BJ (cell line): Measurements from ENCODE around the gene MAML2. TPM values are rescaled to one million over a fixed set of nuclear protein-coding genes. Genes with fewer than 3 reads are reported as not detected.

Experiments used
- CTCF ChIA-PET: fragments of 350-600 bp; formaldehyde crosslinking; extraction: SDS; loops from one replicate; lab custom pipeline; 2021; ENCODE audit warnings: antibody characterized with exemption, inconsistent platforms; lab: Yijun Ruan, JAX
- POLR2A ChIA-PET: fragments of 300-600 bp; sonication (Branson Sonifier 250); formaldehyde crosslinking; extraction: SDS; loops from one replicate; lab custom pipeline; 2021; ENCODE audit warnings: antibody characterized with exemption; lab: Charles Lee
- DNase-seq: peaks from one replicate; pipeline ENCODE4 v3.0.0-alpha.2; 2011; ENCODE audit warnings: low read depth
- H3K27me3 ChIP-seq: 2 replicates; pipeline ENCODE4 v1.6.0; 2011; ENCODE audit warnings: low read length; ENCODE audit not compliant: control insufficient read depth, insufficient read depth
- H3K36me3 ChIP-seq: 2 replicates; pipeline ENCODE4 v1.5.1; 2011; ENCODE audit warnings: low read length; ENCODE audit not compliant: control insufficient read depth, insufficient read depth
- H3K4me3 ChIP-seq: 2 replicates; pipeline ENCODE4 v1.5.1; 2011; ENCODE audit warnings: low read depth, mild to moderate bottlenecking, control low read depth, low read length
- polyA plus RNA-seq: library from polyadenylated mRNA; depleted of rRNA; stranded (reverse); fragments of >200 nt; gene quantifications from 2 replicates; pipeline ENCODE4 v1.2.3, GENCODE V29; 2011; rRNA removed
- small RNA-seq: library from RNA; depleted of rRNA; stranded (forward); fragments of <200 nt; gene quantifications from one replicate; pipeline ENCODE3, GENCODE V24; 2012; ENCODE audit warnings: low replicate concordance, low read depth; ENCODE audit not compliant: insufficient read length
- TF ChIP-seq, protein P1 (sequence below): IDR thresholded peaks from 2 replicates; pipeline ENCODE4 v1.5.1; 2011; ENCODE audit warnings: low read depth, mild to moderate bottlenecking, control low read depth, inconsistent platforms, low read length, moderate library complexity; ENCODE audit not compliant: insufficient read depth

The MAML2 gene
- polyA plus RNA-seq, 1 experiment, result 22.0 TPM

DNA sequence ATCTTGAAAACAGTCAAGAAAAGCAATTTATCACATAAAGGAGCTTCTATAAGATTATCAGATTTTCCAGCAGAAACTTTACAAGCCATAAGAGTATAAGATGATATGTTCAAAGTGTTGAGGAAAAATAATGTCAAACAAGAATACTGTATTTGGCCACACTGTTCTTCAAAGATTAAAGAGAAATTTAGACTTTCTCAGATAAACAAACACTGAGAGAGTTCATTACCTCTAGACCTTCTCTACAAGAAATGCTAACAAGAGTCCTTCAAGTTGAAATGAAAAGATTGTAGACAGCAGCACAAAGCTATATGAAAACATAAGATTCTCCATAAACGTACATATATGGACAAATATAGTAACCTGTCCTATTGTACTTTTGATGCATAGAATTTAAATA is 411.1 kb downstream of the MAML2 start:
- ChIA-PET POLR2A (no interaction called here), CTCF (no interaction called here)
- no peak for DNase-seq
- TF ChIP-seq, protein P1, sequence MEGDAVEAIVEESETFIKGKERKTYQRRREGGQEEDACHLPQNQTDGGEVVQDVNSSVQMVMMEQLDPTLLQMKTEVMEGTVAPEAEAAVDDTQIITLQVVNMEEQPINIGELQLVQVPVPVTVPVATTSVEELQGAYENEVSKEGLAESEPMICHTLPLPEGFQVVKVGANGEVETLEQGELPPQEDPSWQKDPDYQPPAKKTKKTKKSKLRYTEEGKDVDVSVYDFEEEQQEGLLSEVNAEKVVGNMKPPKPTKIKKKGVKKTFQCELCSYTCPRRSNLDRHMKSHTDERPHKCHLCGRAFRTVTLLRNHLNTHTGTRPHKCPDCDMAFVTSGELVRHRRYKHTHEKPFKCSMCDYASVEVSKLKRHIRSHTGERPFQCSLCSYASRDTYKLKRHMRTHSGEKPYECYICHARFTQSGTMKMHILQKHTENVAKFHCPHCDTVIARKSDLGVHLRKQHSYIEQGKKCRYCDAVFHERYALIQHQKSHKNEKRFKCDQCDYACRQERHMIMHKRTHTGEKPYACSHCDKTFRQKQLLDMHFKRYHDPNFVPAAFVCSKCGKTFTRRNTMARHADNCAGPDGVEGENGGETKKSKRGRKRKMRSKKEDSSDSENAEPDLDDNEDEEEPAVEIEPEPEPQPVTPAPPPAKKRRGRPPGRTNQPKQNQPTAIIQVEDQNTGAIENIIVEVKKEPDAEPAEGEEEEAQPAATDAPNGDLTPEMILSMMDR, result no peak
- no peak overlapping the region for H3K4me3 ChIP-seq
- no peaks in the 10 kb centered on the region for H3K27me3 ChIP-seq
- no peaks in the 10 kb centered on the region for H3K36me3 ChIP-seq

DNA sequence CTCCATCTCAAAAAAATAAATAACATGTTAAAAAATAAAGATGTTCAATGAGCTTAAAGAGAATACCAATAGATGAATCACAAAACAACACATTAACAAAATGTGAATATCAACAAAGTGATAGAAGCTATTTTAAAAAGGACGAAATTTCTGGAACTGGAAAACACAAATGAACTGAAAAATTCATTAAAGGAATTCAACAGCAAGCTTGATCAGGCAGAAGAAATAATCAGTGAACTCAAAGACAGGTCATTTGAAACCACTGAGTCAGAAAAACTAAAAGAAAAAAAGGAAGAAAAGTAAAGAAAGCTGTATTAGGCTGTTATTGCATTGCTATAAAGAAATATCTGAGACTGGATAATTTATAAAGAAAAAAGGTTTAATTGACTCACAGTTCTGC is 412.0 kb downstream of the MAML2 start:
- no peak for DNase-seq
- Histone ChIP-seq H3K27me3 (no peaks in the 10 kb centered on the region), H3K36me3 (no peaks in the 10 kb centered on the region), H3K4me3 (no peak overlapping the region)
- ChIA-PET CTCF (interaction anchor here (1.3 kb wide), 1 partner anchor 11 kb away, joined by 4 read pairs; no protein-coding TSS in a partner anchor), POLR2A (interaction anchor here (0.6 kb wide), 1 partner anchor 366 kb away, joined by 8 read pairs; no protein-coding TSS in a partner anchor)
- TF ChIP-seq, protein P1, result no peak

DNA sequence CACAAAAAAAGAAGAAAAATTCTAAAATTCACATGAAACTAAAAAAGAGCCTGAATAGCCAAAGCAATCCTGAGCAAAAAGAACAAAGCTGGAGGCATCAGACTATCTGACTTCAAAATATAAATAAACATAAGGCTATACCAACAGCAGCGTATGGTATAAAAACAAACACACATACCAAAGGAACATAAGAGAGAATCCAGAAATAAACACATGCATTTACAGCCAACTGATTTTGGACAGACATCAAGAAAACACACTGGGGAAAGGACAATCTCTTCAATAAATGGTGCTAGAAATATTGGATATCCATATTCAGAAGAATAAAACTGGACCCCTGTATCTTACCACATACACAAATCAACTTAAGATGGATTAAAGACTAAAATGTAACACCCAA is 416.3 kb downstream of the MAML2 start:
- DNase-seq, result no peak
- Histone ChIP-seq H3K36me3 (no peaks in the 10 kb centered on the region), H3K4me3 (no peak overlapping the region), H3K27me3 (no peaks in the 10 kb centered on the region)
- CTCF ChIA-PET, result no interaction called here
- TF ChIP-seq, protein P1, result no peak
- POLR2A ChIA-PET, result no interaction called here

Small RNA genes lying within 50 kb of the gene (small RNA-seq; reads per million reads assigned to genes)
- gene MIR1260B, result not detected

Other genes with a start within 250 kb of the MAML2 start
- 4.6 and 10.6 TPM in 2 replicates for gene CCDC82, start 46.7 kb upstream of the MAML2 start, polyA plus RNA-seq
- gene JRKL, start 46.8 kb upstream of the MAML2 start, polyA plus RNA-seq, result 2.9 and 6.8 TPM in 2 replicates